ENCODE results near the gene ISOC1. TPM values are rescaled to one million over a fixed set of nuclear protein-coding genes. Genes with fewer than 3 reads are reported as not detected.

ISOC1 gene
- total and polyA plus RNA-seq, 2 donors (not counting 1 experiment from before 2014, with no cell fraction given), result 7.5 to 10.6 TPM

GRCh38 chr5:129110742-129111141 is 16.2 kb downstream of the ISOC1 start:
- Mint-ChIP-seq H3K27me3 (no peaks in the 10 kb centered on the region), H3K4me3 (no peak overlapping the region), H3K27ac (no peak overlapping the region), H3K4me1 (no peaks in the 10 kb centered on the region), H3K9me3 (ENCODE audit: insufficient read depth) (no peaks in the 10 kb centered on the region)
- ChIA-PET CTCF (no interaction called here), POLR2A (no interaction called here)
- Histone ChIP-seq H3K4me3 (ENCODE audit: control extremely low read depth in 1 of 5, extremely low read depth in 1 of 5, insufficient read depth in 1 of 5, low read depth in 2 of 5, low read length in 4 of 5) (no peak overlapping the region), H3K27me3 (replicated peaks in 1 of 4; ENCODE audit: control extremely low read depth in 1 of 4, control insufficient read depth in 3 of 4, insufficient read depth in 4 of 4, low read length in 3 of 4) (no peaks in the 10 kb centered on the region), H3K36me3 (replicated peaks in 1 of 2; ENCODE audit: control extremely low read depth in 1 of 2, control insufficient read depth in 1 of 2, extremely low read depth in 1 of 2, insufficient read depth in 2 of 2, low read length in 1 of 2) (peaks cover 9 to 10% of the 10 kb centered on the region in 2 experiments), H3K4me1 (ENCODE audit: control insufficient read depth in 2 of 2, insufficient read depth in 2 of 2, low read length in 2 of 2) (no peaks in the 10 kb centered on the region), H3K9me3 (ENCODE audit: control extremely low read depth in 1 of 3, control insufficient read depth in 2 of 3, insufficient read depth in 1 of 3, low read length in 2 of 3) (no peaks in the 10 kb centered on the region), H3K27ac (ENCODE audit: low read length in 2 of 2) (no peak overlapping the region), H4K20me1 (ENCODE audit: control insufficient read depth, insufficient read depth, low read length, poor library complexity, severe bottlenecking) (no peaks in the 10 kb centered on the region), H3K79me2 (ENCODE audit: control insufficient read depth, insufficient read depth, low read length) (no peaks in the 10 kb centered on the region), H3K4me2 (replicated peaks; ENCODE audit: low read depth, low read length, poor library complexity, severe bottlenecking) (no peak overlapping the region), H3K9ac (ENCODE audit: low read length) (no peak overlapping the region), H2AFZ (ENCODE audit: insufficient read depth, low read depth, low read length, poor library complexity, severe bottlenecking) (no peak overlapping the region)
- DNase-seq, result no peak
- no peak for ATAC-seq (ENCODE audit: low read depth)
- intact Hi-C loops (cut with micrococcal nuclease), result no loop called here
- TF ChIP-seq EZH2 (IDR thresholded peaks at IDR 0.05; ENCODE audit: borderline replicate concordance, insufficient read depth, low read depth, low read length, poor library complexity, severe bottlenecking) (no peak), CTCF (IDR thresholded peaks at IDR 0.05) (no peak)
- WGBS (ENCODE audit: insufficient coverage), result 100% methylated on average over 1 of the region's 3 CpGs

- POLR2A ChIA-PET, result no interaction called here
- Mint-ChIP-seq H3K4me1 (no peaks in the 10 kb centered on the region), H3K9me3 (ENCODE audit: insufficient read depth) (no peaks in the 10 kb centered on the region), H3K27me3 (no peaks in the 10 kb centered on the region), H3K27ac (no peak overlapping the region), H3K4me3 (no peak overlapping the region)
- H3K4me1 ChIP-seq (ENCODE audit: control insufficient read depth in 2 of 2, insufficient read depth in 2 of 2, low read length in 2 of 2), result no peaks in the 10 kb centered on the region
- no peaks in the 10 kb centered on the region for H3K27me3 ChIP-seq (replicated peaks in 1 of 4; ENCODE audit: control extremely low read depth in 1 of 4, control insufficient read depth in 3 of 4, insufficient read depth in 4 of 4, low read length in 3 of 4)
- no peaks in the 10 kb centered on the region for H3K79me2 ChIP-seq (ENCODE audit: control insufficient read depth, insufficient read depth, low read length)
- peaks cover 5 to 6% of the 10 kb centered on the region in 2 experiments for H3K36me3 ChIP-seq (replicated peaks in 1 of 2; ENCODE audit: control extremely low read depth in 1 of 2, control insufficient read depth in 1 of 2, extremely low read depth in 1 of 2, insufficient read depth in 2 of 2, low read length in 1 of 2)
- no CpG with 5 or more reads among the region's 2 CpGs for WGBS (ENCODE audit: insufficient coverage)
- intact Hi-C loops (cut with micrococcal nuclease), result no loop called here
- DNase-seq, result no peak
- no peak overlapping the region for H3K27ac ChIP-seq (ENCODE audit: low read length in 2 of 2)
- no peaks in the 10 kb centered on the region for H3K9me3 ChIP-seq (ENCODE audit: control extremely low read depth in 1 of 3, control insufficient read depth in 2 of 3, insufficient read depth in 1 of 3, low read length in 2 of 3)
- no peak overlapping the region for H3K4me3 ChIP-seq (ENCODE audit: control extremely low read depth in 1 of 5, extremely low read depth in 1 of 5, insufficient read depth in 1 of 5, low read depth in 2 of 5, low read length in 4 of 5)
- H4K20me1 ChIP-seq (ENCODE audit: control insufficient read depth, insufficient read depth, low read length, poor library complexity, severe bottlenecking), result no peaks in the 10 kb centered on the region
- CTCF ChIA-PET, result interaction anchor here (0.6 kb wide), 1 partner anchor 17 kb away, joined by 3 read pairs; the partner anchor contains the start of gene ISOC1
- no peak for TF ChIP-seq CTCF (IDR thresholded peaks at IDR 0.05)
- TF ChIP-seq EZH2 (IDR thresholded peaks at IDR 0.05; ENCODE audit: borderline replicate concordance, insufficient read depth, low read depth, low read length, poor library complexity, severe bottlenecking), result no peak
- ATAC-seq (ENCODE audit: low read depth), result no peak
- no peak overlapping the region for H3K4me2 ChIP-seq (replicated peaks; ENCODE audit: low read depth, low read length, poor library complexity, severe bottlenecking)
- H2AFZ ChIP-seq (ENCODE audit: insufficient read depth, low read depth, low read length, poor library complexity, severe bottlenecking), result no peak overlapping the region
- H3K9ac ChIP-seq (ENCODE audit: low read length), result no peak overlapping the region
Measured at GRCh38 chr5:129111351-129111750, 16.8 kb downstream of the ISOC1 start.
